Activated naive CD4-positive, alpha-beta T cell (primary cell): ENCODE results near the gene MAP2K2.

Source experiments
- DNase-seq, 4 experiments: peaks; one replicate each; lab custom pipeline; 2025; lab: John Stamatoyannopoulos, UW

MAP2K2 gene

GRCh38 chr19:4043966-4044715 is 79.8 kb downstream of the MAP2K2 start:
- no peak for DNase-seq

DNA sequence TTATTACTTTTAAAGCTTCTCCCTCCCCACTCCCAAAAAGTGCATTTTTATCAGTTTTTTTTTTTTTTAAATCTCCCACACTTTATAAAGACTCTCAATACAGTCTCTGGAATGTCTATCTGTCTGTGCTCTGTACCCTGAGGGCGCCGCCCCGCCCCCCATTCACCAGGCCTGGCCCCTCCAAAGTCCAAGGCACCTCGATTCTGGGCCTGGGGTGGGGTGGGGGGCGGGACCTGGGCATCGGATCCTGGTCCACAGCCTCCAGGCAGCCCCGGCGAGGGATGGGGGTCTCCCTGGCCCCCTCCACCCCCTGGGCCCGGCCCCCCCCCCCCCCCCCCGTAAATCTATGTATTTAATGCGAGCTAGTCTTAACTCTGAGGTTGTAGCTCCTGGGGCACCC is 80.5 kb downstream of the MAP2K2 start:
- no peak for DNase-seq

GRCh38 chr19:4042731-4043082 is 81.2 kb downstream of the MAP2K2 start:
- DNase-seq = no peak

GRCh38 chr19:4042064-4042730 is 81.7 kb downstream of the MAP2K2 start:
- no peak for DNase-seq
